ENCODE results near the gene TFDP1. TPM values are rescaled to one million over a fixed set of nuclear protein-coding genes. Genes with fewer than 3 reads are reported as not detected.
"Not testable (repeated sequence)": the region's sequence is repeated elsewhere in the genome, so short reads cannot be mapped to it uniquely, and the experiment has no call there.

TFDP1 gene
- total RNA-seq, 1 experiment from 2014 or later = 45.6 TPM

DNA sequence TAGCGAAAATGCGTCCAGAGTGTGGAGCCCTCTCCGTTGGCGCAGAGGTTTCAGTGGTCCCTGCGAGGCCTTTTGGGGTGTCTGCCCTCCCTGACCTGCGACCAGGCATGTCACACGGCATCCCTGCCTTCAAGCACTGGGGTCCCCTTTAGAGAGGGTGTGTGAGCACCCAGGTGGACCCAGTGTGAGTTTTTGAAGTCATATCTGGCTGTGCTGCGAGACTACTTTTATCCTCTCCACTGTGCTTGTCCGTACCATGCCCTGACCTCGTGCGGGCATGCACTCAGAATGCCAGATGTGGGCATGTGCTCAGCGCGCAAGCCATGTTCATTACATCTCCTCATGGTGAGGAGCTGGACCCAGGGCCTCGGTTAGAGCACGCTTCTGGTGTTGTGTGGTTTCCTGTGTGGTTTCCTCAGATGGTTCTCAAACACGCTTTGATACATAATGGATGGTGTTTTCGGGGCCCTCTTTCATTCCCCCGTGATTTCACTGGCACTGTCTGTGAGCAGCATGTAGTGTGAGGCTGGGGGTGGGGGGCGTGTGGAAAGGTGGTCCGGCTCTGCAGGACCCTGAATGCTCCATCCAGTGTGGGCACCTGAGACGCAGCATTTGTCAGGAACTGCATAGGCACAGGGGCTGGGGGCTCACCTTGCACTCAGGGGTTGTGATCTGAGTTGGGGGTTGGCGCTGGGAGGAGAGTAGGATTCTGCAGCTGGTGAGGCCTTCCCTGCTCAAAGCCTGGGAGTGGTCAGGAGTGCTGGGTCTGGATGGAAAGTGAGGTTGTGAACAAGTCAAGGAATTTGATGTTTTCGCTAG is 2.3 kb downstream of the TFDP1 start:
- DNase-seq (ENCODE audit: low read depth, low spot score) = no peak

DNA sequence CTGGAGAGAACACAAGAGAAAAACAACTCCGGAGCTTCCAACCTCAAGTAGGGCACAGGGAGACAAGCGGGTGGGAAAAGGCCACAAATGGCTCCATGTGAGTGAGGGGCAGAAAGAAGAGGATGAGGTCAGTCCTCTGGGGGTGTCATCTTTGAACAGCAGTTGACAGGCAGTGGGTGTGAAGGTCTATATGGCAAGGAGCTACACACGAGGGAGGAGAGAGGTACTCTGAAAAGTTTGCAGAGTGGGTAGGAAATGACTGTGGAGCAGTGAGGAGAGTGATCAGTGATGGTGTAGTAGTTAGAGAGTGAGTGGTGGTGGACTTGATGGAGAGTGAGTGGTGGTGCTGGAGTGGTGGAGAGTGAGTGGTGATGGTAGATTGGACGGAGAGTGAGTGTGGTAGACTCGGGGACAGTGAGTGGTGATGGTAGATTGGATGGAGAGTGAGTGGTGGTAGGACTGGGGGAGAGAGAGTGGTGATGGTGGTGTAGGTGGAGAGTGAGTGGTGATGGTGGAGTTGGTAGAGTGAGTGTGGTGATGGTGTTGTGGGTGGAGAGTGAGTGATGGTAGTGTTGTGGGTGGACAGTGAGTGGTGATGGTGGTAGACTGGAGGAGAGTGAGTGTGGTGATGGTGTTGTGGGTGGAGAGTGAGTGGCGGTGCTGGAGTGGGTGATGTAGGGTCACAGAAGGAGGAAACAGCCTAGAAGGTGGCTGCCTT is 4.0 kb downstream of the TFDP1 start:
- in situ Hi-C loops (cut with HindIII; ENCODE audit: low pct_unique_long_range_greater_than_20kb, low sequenced_read_pairs) = no loop called here

More for the DNA sequence above, 2.3 kb downstream of the TFDP1 start:
- in situ Hi-C loops (cut with HindIII; ENCODE audit: low pct_unique_long_range_greater_than_20kb, low sequenced_read_pairs) = no loop called here

DNA sequence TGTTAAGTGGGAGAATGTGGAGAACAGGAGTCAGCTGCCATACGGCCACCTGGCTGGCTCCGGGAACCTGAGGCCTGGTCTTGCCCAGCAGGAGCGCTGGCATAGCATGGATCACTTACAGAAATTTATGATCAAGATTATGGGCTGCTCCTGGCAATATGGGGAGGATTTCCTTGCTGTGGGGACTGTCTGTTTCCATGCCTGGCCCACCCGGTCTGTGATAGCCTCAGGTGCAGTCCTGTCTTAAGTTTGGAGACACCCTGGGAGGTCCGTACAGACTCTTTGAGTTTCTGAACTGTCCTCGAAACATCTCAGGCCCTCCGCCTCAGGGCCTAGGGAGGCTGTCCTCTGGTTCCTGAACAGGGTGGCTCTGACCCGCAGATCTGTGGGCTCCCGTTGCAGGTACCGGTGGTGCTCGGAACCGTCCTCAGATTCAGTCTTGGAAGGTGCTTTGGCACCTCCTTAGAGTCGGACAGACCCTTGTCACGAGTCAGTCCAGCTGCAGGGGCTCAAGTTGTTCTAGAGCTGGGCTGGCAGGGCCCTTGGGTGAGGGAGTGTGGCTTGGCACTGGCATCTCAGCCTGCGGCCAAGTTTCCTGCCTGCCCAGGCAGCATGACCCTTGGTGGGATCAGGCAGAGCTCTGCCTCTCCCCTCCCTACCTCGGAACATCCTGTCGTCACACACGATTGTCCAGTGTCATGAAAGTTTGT is 4.9 kb downstream of the TFDP1 start:
- no peak for DNase-seq (ENCODE audit: low read depth, low spot score)
- in situ Hi-C loops (cut with HindIII; ENCODE audit: low pct_unique_long_range_greater_than_20kb, low sequenced_read_pairs) = no loop called here

More for the DNA sequence above, 4.0 kb downstream of the TFDP1 start:
- DNase-seq (ENCODE audit: low read depth, low spot score) = no peak

DNA sequence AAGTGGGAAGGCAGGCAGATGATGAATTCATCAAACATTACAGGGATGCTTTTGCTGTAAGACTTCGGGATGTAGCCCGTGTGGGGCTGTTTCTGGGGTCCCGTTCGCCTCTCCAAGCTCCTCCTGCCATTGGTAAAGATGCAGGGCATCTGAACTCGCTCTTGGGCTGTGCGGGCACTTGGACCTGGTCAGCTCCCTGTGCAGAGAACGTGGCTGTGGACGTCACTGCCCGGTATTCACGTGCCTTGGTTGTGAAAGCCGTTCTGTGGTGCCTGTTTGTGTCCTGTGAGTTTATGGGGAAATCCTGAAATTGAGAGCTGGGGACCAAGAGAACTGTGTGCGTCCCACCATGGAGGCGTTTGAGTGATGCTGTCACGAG is 5.4 kb downstream of the TFDP1 start:
- no peak for DNase-seq (ENCODE audit: low read depth, low spot score)
- in situ Hi-C loops (cut with HindIII; ENCODE audit: low pct_unique_long_range_greater_than_20kb, low sequenced_read_pairs) = no loop called here

DNA sequence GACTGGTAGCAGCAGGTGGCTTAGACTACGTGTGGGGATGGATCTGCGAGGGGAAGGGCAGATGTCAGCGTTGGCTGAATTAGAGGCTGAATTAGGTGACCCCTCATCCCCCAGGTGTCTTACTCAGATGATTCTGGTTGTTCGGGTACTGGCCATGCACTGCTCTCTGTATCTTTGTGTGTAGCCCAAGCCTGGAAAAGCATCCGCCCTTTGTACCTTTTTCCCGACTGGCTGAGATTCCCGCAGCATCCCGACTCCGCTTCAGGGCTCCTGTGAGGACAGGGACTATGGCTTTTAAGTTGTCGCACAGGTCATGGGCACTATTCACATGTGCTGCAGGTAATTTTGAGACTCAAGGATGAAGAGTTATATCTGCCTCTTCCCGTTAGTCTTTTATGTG is 7.2 kb downstream of the TFDP1 start:
- DNase-seq (ENCODE audit: low read depth, low spot score) = no peak
- in situ Hi-C loops (cut with HindIII; ENCODE audit: low pct_unique_long_range_greater_than_20kb, low sequenced_read_pairs) = no loop called here

DNA sequence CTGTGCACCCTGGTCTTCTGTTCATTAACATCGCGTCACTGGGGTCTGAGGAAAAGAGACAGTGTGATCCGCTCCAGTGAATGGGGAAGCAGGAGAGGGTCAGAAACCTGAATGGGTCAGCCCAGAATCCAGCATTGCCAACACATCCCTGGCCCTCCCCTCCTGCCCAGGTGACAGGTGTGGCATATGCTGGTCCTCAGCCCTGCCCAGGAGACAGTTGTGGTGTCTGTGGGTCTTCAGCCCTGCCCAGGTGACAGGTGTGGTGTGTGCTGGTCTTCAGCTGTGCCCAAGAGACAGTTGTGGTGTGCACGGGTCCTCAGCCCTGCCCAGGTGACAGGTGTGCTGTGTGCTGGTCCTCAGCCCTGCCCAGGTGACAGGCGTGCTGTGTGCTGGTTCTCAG is 8.0 kb downstream of the TFDP1 start:
- in situ Hi-C loops (cut with HindIII; ENCODE audit: low pct_unique_long_range_greater_than_20kb, low sequenced_read_pairs) = no loop called here

DNA sequence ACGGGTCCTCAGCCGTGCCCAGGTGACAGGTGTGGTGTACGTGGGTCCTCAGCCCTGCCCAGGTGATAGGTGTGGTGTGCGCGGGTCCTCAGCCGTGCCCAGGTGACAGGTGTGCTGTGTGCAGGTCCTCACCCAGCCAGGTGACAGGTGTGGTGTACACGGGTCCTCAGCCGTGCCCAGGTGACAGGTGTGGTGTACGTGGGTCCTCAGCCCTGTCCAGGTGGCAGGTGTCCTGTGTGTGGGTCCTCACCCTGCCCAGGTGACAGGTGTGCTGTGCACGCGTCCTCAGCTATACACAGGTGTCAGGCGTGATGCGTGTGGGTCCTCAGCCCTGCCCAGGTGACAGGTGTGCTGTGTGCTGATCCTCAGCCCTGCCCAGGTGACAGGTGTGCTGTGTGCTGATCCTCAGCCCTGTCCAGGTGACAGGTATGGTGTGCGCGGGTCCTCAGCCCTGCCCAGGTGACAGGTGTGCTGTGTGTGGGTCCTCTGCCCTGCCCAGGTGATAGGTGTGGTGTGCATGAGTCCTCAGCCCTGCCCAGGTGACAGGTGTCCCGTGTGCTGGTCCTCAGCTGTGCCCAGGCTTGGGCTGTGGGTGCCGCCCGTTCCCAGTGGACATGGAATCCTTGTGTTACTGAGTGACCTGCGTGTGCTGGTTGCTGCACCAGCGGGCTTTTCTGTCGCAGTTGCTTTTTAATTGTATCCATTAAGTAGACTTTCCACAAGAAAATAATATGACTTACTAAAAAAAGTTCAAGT is 9.7 kb downstream of the TFDP1 start:
- DNase-seq (ENCODE audit: low read depth, low spot score); in situ Hi-C loops (cut with HindIII; ENCODE audit: low pct_unique_long_range_greater_than_20kb, low sequenced_read_pairs): not testable (repeated sequence)

More for the DNA sequence above, 8.0 kb downstream of the TFDP1 start:
- DNase-seq (ENCODE audit: low read depth, low spot score) = no peak

DNA sequence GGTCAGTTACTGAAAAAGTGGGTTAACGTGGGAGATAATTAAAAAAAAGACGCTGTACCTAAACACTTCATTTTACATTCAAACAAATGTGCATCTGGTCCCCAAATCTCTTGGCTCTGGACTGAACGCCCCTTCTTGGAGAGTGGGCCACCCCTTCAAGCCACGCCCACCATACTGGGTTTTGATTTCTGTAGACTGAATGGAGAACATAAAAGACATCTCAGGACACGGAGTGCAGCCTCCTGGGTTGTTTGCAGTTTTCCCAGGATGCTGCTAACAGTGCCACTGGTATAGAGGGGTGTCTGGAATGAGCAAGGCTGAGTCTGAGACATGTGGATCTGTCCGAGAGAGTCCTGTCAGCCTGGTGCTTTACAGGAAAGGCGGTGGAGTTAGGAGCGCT is 10.6 kb downstream of the TFDP1 start:
- in situ Hi-C loops (cut with HindIII; ENCODE audit: low pct_unique_long_range_greater_than_20kb, low sequenced_read_pairs) = no loop called here
- no peak for DNase-seq (ENCODE audit: low read depth, low spot score)

DNA sequence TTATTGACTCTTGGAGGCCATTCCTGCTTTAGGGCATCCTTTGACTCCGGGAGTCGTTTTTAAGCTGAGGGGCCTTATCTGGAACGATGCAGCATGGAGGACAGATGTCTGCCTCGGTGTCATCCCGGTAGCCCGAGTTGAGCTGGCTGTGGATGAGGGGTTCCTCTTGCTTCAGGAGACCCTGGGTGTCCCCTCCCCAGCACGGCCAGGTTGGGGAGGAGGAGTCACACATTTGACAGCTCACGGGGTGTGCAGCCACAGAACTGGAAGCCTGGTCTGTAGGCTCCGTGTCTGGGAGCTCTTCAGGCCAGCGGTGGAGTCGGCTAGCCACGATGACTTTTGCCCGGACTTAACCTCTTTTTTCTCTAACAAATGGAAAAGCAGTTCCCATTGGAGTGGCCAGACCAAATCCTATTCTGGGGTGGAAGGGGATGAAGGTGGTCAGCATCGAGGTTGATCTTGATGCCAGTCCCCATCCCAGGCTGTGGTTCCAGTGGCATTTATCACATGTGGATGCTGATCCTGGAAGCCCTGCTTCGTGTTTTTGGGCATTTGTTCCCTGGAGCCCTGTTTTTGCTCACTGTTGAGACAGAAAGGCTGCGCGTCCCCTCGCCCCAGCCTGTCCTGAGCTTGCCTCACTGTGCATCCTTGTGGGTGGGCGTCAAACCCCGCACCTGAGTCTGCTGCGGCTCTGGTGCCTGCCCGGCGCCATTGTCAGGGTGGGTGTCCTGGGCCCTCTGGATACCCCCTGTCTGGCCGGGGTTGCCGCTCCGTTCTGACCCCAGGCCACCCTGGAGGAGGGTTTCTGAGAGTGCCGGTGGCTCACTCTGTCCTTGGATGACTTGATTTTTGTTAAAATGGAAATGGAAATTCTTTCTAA is 12.0 kb downstream of the TFDP1 start:
- DNase-seq (ENCODE audit: low read depth, low spot score) = no peak
- in situ Hi-C loops (cut with HindIII; ENCODE audit: low pct_unique_long_range_greater_than_20kb, low sequenced_read_pairs) = no loop called here

DNA sequence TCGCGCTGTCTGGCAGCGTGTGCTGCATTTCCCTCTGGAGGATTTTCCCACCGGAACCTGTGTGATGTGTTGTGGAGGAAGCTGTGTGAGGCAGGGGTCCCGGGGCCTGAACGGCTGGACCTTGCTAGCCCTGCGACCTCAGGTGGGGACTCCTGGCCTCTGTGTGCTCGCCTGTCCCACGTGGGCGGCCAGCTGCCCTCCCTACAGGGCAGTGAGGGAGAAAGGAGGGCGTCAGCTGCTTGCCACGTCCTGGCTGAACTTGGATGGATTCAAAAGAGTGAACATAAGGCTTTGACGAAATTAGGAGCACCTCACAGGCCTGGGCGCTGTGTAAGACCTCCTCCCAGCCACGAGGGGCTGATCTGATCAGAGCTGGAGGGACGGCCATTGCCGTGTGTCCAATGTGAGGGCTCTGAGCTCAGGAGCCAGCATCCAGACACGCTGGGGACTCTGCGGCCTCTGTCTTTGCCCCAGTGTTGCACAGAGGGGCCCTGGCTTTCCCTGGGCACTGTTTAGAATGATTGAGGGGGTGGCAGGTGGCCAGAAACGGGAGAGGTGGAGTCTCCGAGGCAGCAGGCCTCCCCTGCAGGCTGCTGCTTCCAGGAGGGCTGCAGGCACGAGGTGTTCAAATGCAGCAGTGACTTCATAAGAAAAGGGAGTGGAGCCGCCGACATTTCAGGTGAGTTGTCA is 13.0 kb downstream of the TFDP1 start:
- no peak for DNase-seq (ENCODE audit: low read depth, low spot score)
- in situ Hi-C loops (cut with HindIII; ENCODE audit: low pct_unique_long_range_greater_than_20kb, low sequenced_read_pairs) = no loop called here

DNA sequence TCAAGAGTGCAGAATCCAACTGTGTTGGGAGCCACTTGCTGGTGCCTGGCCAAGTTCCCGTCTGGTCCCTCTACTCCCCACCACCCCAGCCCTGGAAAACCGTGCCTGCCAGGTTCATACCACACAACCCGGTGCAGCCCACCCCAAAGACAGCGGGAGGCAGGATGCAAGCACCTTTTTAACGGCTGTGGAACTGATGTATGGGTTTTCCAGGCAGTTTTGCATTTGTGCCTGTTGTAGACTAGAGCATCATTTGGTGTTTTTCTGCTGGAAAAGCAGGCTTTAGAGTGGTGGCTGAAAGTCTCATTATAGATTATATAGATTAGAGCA is 13.5 kb downstream of the TFDP1 start:
- in situ Hi-C loops (cut with HindIII; ENCODE audit: low pct_unique_long_range_greater_than_20kb, low sequenced_read_pairs) = no loop called here
- DNase-seq (ENCODE audit: low read depth, low spot score) = no peak

DNA sequence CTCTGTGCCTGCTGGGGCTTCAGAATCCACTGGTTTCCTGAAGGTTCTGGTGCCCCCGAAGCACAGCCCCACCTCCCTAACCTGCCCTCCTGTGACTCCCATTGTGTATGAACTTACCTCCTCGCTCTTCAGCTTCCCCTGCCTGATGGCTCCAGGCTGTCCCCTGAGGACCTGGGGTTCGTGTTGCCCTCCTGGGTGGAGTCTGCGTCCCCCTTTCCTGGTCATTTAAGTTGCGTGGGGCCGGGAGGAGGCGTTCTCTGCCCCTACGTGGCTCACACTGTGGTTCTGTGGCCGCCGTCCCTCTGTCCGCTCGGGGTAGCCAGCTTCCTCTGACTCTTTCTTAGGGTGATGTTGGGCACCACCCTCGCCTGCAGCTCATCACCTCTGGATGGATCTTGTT is 13.9 kb downstream of the TFDP1 start:
- in situ Hi-C loops (cut with HindIII; ENCODE audit: low pct_unique_long_range_greater_than_20kb, low sequenced_read_pairs) = no loop called here
- no peak for DNase-seq (ENCODE audit: low read depth, low spot score)

DNA sequence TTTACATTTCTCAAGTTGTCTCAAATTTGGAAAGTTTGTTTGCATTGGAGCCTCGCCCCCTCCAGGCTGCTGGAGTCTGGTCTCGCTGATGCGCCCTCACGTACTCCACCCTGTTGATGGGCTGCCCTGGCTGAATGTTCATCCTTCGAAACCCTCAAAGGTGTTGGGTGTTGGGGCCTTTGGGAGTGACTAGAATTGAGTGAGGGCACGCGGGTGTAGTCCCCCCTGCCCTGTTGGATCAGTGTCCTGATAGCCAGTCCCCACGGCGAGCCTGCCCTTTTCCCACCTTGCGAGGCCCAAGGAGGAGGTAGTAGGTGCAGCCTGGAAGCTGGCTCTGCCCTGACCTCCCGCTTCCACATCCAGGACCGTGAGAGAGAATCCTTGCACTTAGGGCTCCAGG is 14.8 kb downstream of the TFDP1 start:
- DNase-seq (ENCODE audit: low read depth, low spot score) = no peak
- in situ Hi-C loops (cut with HindIII; ENCODE audit: low pct_unique_long_range_greater_than_20kb, low sequenced_read_pairs) = no loop called here

DNA sequence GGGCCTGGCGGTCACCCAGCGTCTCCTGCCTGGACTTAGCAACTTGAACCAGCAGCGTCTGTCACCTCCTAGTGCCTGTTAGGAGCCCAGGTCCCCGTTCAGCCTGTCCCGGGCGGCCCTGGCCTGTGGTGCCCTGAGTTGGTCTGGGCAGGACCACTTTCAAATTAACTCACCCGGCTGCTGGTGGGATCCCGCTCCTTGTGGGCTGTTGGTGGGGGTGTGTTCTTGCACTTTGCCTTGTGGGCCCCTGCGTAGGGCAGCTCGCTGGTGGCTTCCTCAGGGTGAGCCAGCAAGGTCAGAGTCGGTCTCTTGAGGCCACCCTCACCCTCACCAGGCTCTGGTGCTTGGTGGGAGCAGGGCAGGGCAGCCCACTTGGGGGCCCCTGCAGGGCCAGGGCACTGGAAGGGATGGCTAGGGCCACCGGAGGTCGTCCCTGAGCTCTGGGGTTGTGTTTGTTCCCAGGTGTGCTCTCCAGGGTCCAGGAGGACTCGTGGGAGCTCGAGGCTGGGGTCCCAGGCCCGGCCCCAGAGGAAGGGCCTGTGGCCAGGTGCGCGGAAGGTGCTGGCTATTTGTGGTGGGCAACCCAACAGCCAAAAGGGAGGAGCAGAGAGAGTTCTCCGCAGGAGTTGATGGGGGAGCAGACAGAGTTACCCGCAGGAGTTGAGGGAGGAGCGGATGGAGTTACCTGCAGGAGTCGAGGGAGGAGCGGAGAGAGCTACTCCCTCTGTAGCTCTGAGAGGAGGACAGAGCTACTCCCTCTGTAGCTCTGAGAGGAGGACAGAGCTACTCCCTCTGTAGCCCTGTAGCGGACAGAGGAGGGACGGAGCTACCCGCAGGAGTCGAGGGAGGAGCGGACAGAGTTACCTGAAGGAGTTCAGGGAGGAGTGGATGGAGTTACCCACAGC is 16.9 kb downstream of the TFDP1 start:
- in situ Hi-C loops (cut with HindIII; ENCODE audit: low pct_unique_long_range_greater_than_20kb, low sequenced_read_pairs) = no loop called here
- DNase-seq (ENCODE audit: low read depth, low spot score) = no peak

DNA sequence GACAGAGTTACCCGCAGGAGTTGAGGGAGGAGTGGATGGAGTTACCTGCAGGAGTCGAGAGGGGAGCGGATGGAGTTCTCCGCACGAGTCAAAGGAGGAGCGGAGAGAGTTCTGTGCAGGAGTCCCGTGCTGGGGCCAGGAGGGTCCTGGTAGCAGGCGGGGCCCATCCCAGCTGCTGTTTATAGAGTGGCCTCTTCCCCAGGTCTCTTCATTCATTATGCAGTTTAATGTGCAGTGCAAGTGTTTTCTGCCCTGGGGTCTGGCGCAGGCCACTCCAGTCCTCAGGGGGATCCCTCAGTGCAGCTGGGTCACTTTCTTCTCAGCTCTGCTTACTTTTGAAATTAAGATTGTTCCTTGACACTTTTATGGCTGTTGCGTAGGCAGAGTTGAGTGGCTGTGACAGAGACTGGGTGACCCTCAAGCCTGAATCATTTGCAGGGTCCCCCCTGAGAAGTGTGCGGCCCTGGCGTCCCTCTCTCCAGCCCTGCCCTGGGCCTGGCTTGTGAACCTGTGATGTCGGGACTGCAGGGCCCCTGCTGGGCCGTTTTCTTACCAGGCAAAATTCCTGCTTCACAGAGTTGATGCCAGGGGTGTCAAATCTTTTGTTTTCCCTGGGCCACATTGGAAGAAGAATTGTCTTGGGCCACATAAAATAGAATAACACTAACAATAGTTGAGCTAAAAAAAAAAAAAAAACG is 17.9 kb downstream of the TFDP1 start:
- in situ Hi-C loops (cut with HindIII; ENCODE audit: low pct_unique_long_range_greater_than_20kb, low sequenced_read_pairs) = no loop called here
- DNase-seq (ENCODE audit: low read depth, low spot score) = no peak

All from SK-MEL-5 (cell line).